COLO668 (cell line): Measurements from ENCODE around the gene TTC32.
"Not testable (repeated sequence)": the region's sequence is repeated elsewhere in the genome, so short reads cannot be mapped to it uniquely, and the experiment has no call there.

Experiments
- DNase-seq: peaks from one replicate; lab custom pipeline; 2025; ENCODE audit not compliant: unreplicated experiment; lab: John Stamatoyannopoulos, UW

The TTC32 gene

GRCh38 chr2:19899985-19900930, 1.5 kb downstream of the TTC32 start:
- DNase-seq = peak; percentile 15

GRCh38 chr2:19898592-19899329, 3.0 kb downstream of the TTC32 start:
- DNase-seq = no peak

- no peak for DNase-seq
Measured at GRCh38 chr2:19897623-19898245, 4.0 kb downstream of the TTC32 start.

- no peak for DNase-seq
Measured at GRCh38 chr2:19895535-19895934, 6.2 kb downstream of the TTC32 start.

- DNase-seq = no peak
Measured at GRCh38 chr2:19894134-19894792, 7.5 kb downstream of the TTC32 start.

- no peak for DNase-seq
Measured at GRCh38 chr2:19893520-19894133, 8.2 kb downstream of the TTC32 start.

GRCh38 chr2:19891971-19892370, 9.8 kb downstream of the TTC32 start:
- DNase-seq = not testable (repeated sequence)

- no peak for DNase-seq
Measured at GRCh38 chr2:19890104-19890503, 11.7 kb downstream of the TTC32 start.

- DNase-seq = no peak
Measured at GRCh38 chr2:19888831-19889230, 13.0 kb downstream of the TTC32 start.

- no peak for DNase-seq
Measured at GRCh38 chr2:19887510-19887909, 14.3 kb downstream of the TTC32 start.

GRCh38 chr2:19886261-19886660, 15.5 kb downstream of the TTC32 start:
- no peak for DNase-seq

- no peak for DNase-seq
Measured at GRCh38 chr2:19885791-19886190, 16.0 kb downstream of the TTC32 start.

- no peak for DNase-seq
Measured at GRCh38 chr2:19883971-19884720, 17.6 kb downstream of the TTC32 start.

- DNase-seq = no peak
Measured at GRCh38 chr2:19883486-19883885, 18.3 kb downstream of the TTC32 start.

- no peak for DNase-seq
Measured at GRCh38 chr2:19882286-19882685, 19.5 kb downstream of the TTC32 start.

GRCh38 chr2:19881908-19882265, 19.9 kb downstream of the TTC32 start:
- no peak for DNase-seq

- no peak for DNase-seq
Measured at GRCh38 chr2:19881221-19881907, 20.4 kb downstream of the TTC32 start.

GRCh38 chr2:19880191-19880590, 21.6 kb downstream of the TTC32 start:
- not testable (repeated sequence) for DNase-seq

- no peak for DNase-seq
Measured at GRCh38 chr2:19879120-19879519, 22.7 kb downstream of the TTC32 start.
